Activated naive CD8-positive, alpha-beta T cell treated with anti-CD3 and anti-CD28 coated beads, Interleukin-2, amount 10 ng/mL, durations not matched to agents 7 days and 5 days (primary cell): ENCODE results near the gene NCKAP1. TPM values are rescaled to one million over a fixed set of nuclear protein-coding genes. Genes with fewer than 3 reads are reported as not detected.

Experiments
- ATAC-seq: fragments of 150-1000 bp; cut with Tn5 transposase; one replicate; pipeline ENCODE4 v1.10.0; 2021; ENCODE audit warnings: low read depth, moderate library complexity
- POLR2A ChIA-PET: fragments of 350-600 bp; sonication (Branson Sonifier 250); formaldehyde crosslinking; loops from one replicate; lab custom pipeline; 2021; ENCODE audit warnings: antibody characterized with exemption; lab: Charles Lee
- DNase-seq: peaks from one replicate; pipeline ENCODE4 v3.0.0; 2021
- H3K27ac Mint-ChIP-seq: one replicate; pipeline ENCODE4 v1.8.0; 2022; ENCODE audit warnings: mild to moderate bottlenecking, mixed read lengths
- H3K27me3 Mint-ChIP-seq: one replicate; pipeline ENCODE4 v1.8.0; 2022; ENCODE audit warnings: mild to moderate bottlenecking, moderate library complexity, mixed read lengths
- H3K36me3 Mint-ChIP-seq: one replicate; pipeline ENCODE4 v1.8.0; 2021; ENCODE audit warnings: mild to moderate bottlenecking, mixed read lengths
- H3K4me1 Mint-ChIP-seq: one replicate; pipeline ENCODE4 v1.8.0; 2021; ENCODE audit warnings: mixed read lengths
- H3K4me3 Mint-ChIP-seq: one replicate; pipeline ENCODE4 v1.8.0; 2022; ENCODE audit warnings: mild to moderate bottlenecking, moderate library complexity, mixed read lengths
- H3K9me3 Mint-ChIP-seq: one replicate; pipeline ENCODE4 v1.8.0; 2021; ENCODE audit warnings: mixed read lengths
- total RNA-seq, 2 experiments: library from RNA; stranded (reverse); gene quantifications; one replicate each; pipeline ENCODE4 v1.2.3, GENCODE V29; 2021

NCKAP1 gene, protein sequence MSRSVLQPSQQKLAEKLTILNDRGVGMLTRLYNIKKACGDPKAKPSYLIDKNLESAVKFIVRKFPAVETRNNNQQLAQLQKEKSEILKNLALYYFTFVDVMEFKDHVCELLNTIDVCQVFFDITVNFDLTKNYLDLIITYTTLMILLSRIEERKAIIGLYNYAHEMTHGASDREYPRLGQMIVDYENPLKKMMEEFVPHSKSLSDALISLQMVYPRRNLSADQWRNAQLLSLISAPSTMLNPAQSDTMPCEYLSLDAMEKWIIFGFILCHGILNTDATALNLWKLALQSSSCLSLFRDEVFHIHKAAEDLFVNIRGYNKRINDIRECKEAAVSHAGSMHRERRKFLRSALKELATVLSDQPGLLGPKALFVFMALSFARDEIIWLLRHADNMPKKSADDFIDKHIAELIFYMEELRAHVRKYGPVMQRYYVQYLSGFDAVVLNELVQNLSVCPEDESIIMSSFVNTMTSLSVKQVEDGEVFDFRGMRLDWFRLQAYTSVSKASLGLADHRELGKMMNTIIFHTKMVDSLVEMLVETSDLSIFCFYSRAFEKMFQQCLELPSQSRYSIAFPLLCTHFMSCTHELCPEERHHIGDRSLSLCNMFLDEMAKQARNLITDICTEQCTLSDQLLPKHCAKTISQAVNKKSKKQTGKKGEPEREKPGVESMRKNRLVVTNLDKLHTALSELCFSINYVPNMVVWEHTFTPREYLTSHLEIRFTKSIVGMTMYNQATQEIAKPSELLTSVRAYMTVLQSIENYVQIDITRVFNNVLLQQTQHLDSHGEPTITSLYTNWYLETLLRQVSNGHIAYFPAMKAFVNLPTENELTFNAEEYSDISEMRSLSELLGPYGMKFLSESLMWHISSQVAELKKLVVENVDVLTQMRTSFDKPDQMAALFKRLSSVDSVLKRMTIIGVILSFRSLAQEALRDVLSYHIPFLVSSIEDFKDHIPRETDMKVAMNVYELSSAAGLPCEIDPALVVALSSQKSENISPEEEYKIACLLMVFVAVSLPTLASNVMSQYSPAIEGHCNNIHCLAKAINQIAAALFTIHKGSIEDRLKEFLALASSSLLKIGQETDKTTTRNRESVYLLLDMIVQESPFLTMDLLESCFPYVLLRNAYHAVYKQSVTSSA
- total RNA-seq, result 1 to 10 TPM in 1 of 2 experiments, under 1 TPM in 1; 0.69 to 1.2 TPM

DNA sequence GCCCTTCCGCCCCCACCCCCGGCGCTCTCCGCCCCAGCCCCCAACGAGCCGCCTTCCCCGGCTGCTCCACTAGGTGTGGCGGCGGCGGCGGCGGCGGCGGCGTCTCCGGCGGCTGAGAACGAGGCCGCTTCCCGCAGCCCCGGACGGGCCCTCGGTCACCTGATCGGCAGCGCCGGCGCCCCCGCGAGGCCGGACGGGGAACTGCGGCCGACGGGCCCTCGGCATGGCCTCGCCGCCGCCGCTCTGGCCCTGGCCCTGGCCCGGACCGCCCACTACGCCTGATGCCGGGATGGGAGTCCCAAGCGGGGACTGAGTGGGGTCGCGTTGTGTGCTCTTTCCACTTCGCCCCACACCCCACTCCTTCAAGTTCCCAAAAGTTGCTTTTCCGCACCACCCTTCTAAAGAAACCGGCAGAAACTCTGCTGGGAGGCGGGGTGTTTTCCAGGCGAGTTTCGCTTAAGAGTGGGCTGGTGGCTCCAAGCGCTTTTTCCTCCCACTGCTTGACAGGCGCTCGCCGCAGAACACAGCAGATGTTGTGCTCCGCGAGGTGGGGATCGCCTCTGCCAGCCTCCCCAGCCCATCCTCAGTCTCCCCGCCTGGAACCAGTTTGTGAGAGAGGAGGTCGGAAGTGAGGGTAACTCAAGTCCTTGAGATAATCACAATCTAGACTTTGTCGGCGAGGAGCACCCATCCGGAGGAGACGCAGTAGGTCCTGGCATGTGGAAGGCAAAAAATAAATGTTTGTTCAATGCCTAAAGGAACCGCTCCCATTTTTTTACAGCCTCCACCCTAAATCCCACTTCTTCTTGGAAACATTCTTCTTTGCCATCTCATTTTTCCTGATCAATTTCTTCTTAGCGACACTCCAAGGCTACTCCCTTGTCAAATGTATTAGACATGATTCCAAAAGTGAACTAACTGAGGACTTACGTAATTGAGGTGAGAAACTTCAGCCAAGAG lies at the start of gene NCKAP1:
NCKAP1 (minus strand) TSS at position 117 of the 960 bp plus-strand sequence. CDS start 358 bp downstream, outside the sequence.
- POLR2A ChIA-PET, result no interaction called here
- DNase-seq, result peak; percentile 91
- peak within 1 kb of the TSS; percentile 86 for H3K4me3 Mint-ChIP-seq
- peaks cover 25% of the 10 kb centered on the region for H3K4me1 Mint-ChIP-seq
- no peak within 1 kb of the TSS for H3K27ac Mint-ChIP-seq
- H3K9me3 Mint-ChIP-seq, result no peaks in the 10 kb centered on the region
- ATAC-seq, result peak; percentile 88
- peaks cover 79% of the 10 kb centered on the region for H3K27me3 Mint-ChIP-seq
- H3K36me3 Mint-ChIP-seq, result no peaks in the 10 kb centered on the region

DNA sequence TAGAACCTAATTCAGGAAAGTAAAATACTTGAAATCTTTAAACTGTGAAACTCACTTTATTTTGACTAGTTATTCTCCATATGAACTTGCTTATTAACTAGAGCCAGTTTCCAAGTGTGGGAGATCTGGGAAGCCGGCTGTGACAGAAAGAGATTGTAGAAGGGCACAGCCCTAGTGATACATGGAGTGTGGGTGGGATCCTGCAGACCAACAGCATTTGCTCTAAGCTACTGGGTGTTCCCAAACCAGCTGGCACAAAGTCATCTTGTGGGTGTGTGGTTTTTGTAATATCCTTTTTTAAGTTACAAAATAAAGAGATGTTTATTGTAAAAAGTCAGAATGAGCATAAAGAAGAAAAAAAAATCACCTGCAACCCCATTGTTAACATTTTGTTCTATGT lies 43.7 kb upstream of the NCKAP1 start:
- peaks cover 16% of the 10 kb centered on the region for H3K27me3 Mint-ChIP-seq
- no peak overlapping the region for H3K27ac Mint-ChIP-seq
- no peak overlapping the region for H3K4me3 Mint-ChIP-seq
- DNase-seq (no peak), ATAC-seq (no peak)
- H3K4me1 Mint-ChIP-seq, result peaks cover 10% of the 10 kb centered on the region
- H3K9me3 Mint-ChIP-seq, result no peaks in the 10 kb centered on the region
- POLR2A ChIA-PET, result no interaction called here
- H3K36me3 Mint-ChIP-seq, result no peaks in the 10 kb centered on the region

DNA sequence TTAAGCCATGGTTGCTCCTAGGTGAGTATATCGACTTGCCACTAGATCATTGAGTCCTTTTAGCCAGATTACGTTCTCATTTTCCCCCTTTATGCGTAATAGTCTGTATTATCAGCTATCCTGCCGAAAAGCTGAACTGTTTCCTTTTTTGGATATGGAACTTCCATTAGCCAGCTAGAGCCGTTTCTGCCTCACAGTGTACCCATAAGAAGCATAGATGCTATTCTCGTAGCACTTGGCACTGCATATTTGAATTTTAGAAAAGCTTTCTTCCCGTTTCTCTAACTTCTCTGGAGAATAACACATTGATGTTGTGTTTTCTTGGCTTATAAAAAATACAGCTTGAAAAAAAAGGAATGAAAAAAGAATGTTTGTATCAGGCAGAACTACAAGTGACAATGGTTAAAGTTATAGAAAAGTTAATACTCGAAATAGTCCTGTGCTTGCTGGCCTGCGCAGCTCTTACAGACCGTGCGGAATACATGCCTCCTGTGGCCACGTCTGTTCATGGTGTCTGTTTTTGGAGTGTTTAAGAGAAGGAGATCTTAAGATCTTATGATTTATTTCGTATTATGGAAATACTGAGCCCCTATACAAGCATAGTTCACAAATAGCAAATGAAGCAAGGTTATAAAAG lies 41.0 kb upstream of the NCKAP1 start:
- POLR2A ChIA-PET, result interaction anchor here (1.1 kb wide), 1 partner anchor 45 kb away, joined by 3 read pairs; the partner anchor contains the start of gene NUP35
- peak overlapping the region; percentile 74 for H3K27ac Mint-ChIP-seq

DNA sequence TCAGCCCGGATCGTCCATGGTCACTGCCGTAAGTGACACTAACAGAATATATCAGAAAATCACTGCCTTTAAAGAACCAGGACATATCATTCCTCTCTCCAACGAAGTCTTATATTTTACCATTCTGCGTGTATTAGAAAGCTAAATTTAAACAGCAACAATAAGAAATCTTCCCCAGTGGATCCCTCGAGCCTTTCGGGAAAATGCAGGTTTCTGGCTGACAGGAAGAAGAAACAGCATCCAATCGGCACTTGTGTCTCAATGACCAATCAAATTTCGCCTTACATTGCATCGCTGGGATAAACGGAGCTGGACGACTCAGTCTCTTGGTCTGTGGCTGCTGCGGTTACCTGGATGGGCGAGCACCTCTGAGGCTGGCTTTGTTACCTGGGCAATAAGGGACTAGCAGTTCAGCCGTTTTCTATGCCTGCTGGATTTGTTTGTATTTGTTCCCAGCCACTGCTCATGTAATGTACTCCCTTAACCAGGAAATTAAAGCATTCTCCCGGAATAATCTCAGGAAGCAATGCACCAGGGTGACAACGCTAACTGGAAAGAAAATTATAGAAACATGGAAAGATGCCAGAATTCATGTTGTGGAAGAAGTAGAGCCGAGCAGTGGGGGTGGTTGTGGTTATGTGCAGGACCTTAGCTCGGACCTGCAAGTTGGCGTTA lies 40.3 kb upstream of the NCKAP1 start, which contains the start of gene DUSP19:
DUSP19 (plus strand) TSS at position 284 of the 675 bp plus-strand sequence; CDS start at position 471, 187 bp downstream.
- POLR2A ChIA-PET, result interaction anchor here (1.1 kb wide), 1 partner anchor 45 kb away, joined by 3 read pairs; the partner anchor contains the start of gene NUP35
- Mint-ChIP-seq H3K27me3 (peaks cover 17% of the 10 kb centered on the region), H3K4me1 (peaks cover 10% of the 10 kb centered on the region), H3K9me3 (no peaks in the 10 kb centered on the region), H3K4me3 (peak within 1 kb of the TSS; percentile 92), H3K27ac (peak within 1 kb of the TSS; percentile 74), H3K36me3 (no peaks in the 10 kb centered on the region)
- DNase-seq (peak; percentile 70), ATAC-seq (peak; percentile 84)

More for the DNA sequence above, 41.0 kb upstream of the NCKAP1 start:
- Mint-ChIP-seq H3K4me3 (peak overlapping the region; percentile 92), H3K4me1 (peaks cover 10% of the 10 kb centered on the region), H3K9me3 (no peaks in the 10 kb centered on the region), H3K27me3 (peaks cover 17% of the 10 kb centered on the region), H3K36me3 (no peaks in the 10 kb centered on the region)
- no peak for ATAC-seq
- DNase-seq, result no peak

DNA sequence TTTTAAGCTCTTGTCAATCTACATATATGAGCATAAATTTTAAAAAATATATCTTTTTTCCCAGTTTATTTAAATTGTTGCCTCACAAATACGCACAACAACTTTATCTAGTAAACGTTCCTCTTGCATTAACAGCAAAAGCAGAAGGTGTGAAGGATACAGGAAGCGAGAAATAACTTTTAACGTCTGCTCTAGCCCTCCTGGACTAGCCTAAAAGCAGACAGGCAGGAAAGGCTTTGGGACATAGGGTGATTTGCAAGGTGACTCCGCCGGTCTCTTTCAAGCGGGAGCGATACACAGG lies 39.9 kb upstream of the NCKAP1 start:
- POLR2A ChIA-PET, result no interaction called here
- peaks cover 10% of the 10 kb centered on the region for H3K4me1 Mint-ChIP-seq
- peak; percentile 40 for ATAC-seq
- DNase-seq, result peak; percentile 33
- peaks cover 17% of the 10 kb centered on the region for H3K27me3 Mint-ChIP-seq
- H3K4me3 Mint-ChIP-seq, result peak overlapping the region; percentile 92
- H3K9me3 Mint-ChIP-seq, result no peaks in the 10 kb centered on the region
- H3K36me3 Mint-ChIP-seq, result no peaks in the 10 kb centered on the region
- H3K27ac Mint-ChIP-seq, result no peak overlapping the region

DNA sequence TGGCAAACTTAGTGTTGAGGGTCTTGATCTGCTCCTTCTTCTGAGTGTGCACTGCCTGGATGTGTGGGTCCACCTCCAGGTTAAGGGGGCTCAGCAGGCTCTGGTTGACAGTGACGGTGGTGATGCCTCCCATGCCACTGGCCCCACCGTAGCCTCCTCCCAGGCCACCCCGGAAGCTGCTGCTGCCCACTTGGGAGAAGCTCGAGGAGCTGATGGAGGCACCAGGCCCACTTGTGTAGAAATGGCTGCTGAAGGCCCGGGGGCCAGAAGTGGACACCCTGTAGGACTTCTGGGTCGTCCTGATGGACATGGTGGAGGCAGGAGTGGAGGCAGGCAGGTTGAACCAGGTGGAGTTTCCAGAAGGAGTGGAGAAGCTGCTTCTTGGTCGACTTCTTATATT lies 33.9 kb upstream of the NCKAP1 start:
- no peak for DNase-seq
- Mint-ChIP-seq H3K36me3 (no peaks in the 10 kb centered on the region), H3K9me3 (no peaks in the 10 kb centered on the region), H3K27ac (no peak overlapping the region), H3K4me3 (no peak overlapping the region), H3K4me1 (no peaks in the 10 kb centered on the region), H3K27me3 (peaks cover 5% of the 10 kb centered on the region)
- POLR2A ChIA-PET, result no interaction called here
- ATAC-seq, result no peak

DNA sequence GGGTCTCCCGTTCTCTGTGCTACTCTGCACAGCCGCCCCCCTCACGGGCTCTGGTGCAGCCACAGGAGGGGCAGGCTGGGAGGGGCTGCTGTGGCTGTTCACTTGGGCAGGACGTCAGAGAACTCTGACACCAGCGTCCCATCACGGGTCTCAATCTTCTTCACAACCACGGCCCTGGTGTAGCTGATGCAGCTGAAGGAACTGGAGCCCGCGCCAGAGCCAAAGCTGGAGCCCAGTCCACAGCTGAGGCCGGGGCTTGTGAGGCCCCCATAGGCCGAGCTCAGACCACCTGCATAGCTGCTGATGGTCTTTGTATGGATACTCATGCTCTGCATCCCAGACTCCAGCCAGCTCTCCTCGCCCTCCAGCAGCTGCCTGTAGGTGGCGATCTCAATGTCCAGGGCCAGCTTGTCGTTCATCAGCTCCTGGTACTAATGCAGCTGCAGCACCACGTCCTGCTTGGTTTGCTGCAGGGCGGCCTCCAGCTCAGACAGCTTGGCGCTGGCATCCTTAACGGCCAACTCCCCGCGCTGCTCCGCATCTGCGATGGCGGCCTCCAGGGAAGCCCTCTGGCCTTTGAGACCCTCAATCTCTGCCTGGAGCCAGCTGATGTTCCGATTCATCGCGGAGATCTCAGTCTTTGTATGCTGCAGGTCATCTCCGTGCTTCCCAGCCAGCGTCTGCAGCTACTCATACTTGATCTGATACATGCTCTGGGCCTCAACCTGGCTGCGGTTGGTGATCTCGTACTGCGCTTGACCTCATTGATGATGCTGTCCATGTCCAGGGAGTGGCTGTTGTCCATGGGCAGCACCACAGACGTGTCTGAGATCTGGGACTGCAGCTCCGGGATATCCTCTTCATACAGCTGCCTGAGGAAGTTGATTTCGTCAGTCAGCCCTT lies 32.9 kb upstream of the NCKAP1 start:
- H3K36me3 Mint-ChIP-seq, result no peaks in the 10 kb centered on the region

DNA sequence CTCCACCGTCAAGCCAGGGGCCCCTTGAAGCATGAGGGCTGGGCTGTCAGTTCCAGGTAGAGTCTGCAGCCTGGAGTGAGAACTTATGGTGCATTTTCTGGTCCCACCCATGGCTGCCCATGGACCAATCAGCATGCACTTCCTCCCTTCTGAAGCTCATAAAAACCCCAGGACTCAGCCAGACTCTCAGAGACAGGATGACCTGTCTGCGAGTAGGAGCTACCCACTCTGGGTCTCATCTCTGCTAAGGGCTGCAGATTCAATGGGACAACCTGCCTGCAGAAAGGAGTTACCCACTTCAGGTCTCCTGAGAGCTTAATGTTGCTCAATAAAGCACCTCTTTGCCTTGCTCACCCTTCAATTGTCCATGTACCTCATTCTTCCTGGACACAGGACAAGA lies 30.9 kb upstream of the NCKAP1 start:
- ATAC-seq, result no peak
- Mint-ChIP-seq H3K27ac (no peak overlapping the region), H3K4me1 (no peaks in the 10 kb centered on the region), H3K27me3 (peaks cover 9% of the 10 kb centered on the region), H3K4me3 (no peak overlapping the region), H3K36me3 (no peaks in the 10 kb centered on the region), H3K9me3 (no peaks in the 10 kb centered on the region)
- no peak for DNase-seq
- POLR2A ChIA-PET, result no interaction called here

More for the DNA sequence above, 32.9 kb upstream of the NCKAP1 start:
- ATAC-seq (no peak), DNase-seq (no peak)
- no peak overlapping the region for H3K27ac Mint-ChIP-seq
- H3K9me3 Mint-ChIP-seq, result no peaks in the 10 kb centered on the region
- peaks cover 8% of the 10 kb centered on the region for H3K27me3 Mint-ChIP-seq
- no peak overlapping the region for H3K4me3 Mint-ChIP-seq
- POLR2A ChIA-PET, result no interaction called here
- H3K4me1 Mint-ChIP-seq, result no peaks in the 10 kb centered on the region

DNA sequence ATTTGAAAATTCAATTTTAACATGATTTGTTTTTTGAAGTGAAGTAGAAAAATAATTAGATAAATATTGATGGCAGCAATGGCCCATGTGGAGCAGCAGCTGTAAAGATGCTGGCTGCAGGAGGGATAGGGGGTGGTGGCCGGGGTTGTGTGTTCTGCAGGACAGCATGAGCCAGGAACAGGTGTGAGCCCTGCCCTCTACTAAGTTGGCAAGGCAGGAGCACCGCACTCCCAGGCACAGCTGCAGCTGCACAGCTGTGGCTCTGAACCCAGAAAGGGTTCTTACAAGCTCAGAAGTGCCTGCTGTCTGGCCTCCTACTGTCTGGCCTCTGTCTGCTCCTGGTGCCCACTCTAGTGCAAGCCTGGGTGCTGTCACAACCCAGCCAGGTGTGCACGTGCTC lies 30.3 kb upstream of the NCKAP1 start:
- DNase-seq (no peak), ATAC-seq (no peak)
- Mint-ChIP-seq H3K4me1 (no peaks in the 10 kb centered on the region), H3K9me3 (no peaks in the 10 kb centered on the region), H3K4me3 (no peak overlapping the region), H3K36me3 (no peaks in the 10 kb centered on the region), H3K27me3 (peaks cover 12% of the 10 kb centered on the region), H3K27ac (no peak overlapping the region)
- POLR2A ChIA-PET, result no interaction called here

DNA sequence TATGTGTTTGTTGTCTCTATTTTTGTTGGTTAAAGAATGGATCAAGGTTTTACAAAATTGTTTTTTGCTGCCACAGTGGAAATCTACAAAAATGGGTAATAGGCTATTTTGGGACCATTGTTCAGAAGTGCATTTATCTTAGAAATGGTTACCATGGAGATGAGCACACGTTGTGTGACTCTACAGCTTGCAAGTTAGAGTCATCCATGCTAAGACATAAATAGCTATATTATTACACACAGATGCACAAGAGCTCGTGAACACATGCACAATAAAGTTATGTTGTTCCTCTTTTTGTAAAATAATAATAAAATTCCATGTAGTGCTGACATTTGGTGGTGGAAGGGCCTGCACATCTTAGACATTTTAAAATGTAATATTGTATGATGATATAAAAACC lies 24.8 kb upstream of the NCKAP1 start:
- Mint-ChIP-seq H3K4me1 (no peaks in the 10 kb centered on the region), H3K36me3 (no peaks in the 10 kb centered on the region), H3K9me3 (no peaks in the 10 kb centered on the region), H3K4me3 (no peak overlapping the region), H3K27me3 (peaks cover 28% of the 10 kb centered on the region), H3K27ac (no peak overlapping the region)
- DNase-seq, result no peak
- no peak for ATAC-seq
- POLR2A ChIA-PET, result no interaction called here
